Fibroblast of skin of left quadriceps (primary cell): ENCODE measurements around the gene KDM2B.
A peak's percentile ranks its signal among the peaks of the same experiment; 100 is the strongest.
"Not testable (repeated sequence)": the region's sequence is repeated elsewhere in the genome, so short reads cannot be mapped to it uniquely, and the experiment has no call there.

Experiments
- DNase-seq, 2 experiments: peaks; one replicate each; pipeline ENCODE4 v3.0.0-alpha.2; 2013; ENCODE audit warnings: low read depth in 2 of 2

KDM2B gene

DNA sequence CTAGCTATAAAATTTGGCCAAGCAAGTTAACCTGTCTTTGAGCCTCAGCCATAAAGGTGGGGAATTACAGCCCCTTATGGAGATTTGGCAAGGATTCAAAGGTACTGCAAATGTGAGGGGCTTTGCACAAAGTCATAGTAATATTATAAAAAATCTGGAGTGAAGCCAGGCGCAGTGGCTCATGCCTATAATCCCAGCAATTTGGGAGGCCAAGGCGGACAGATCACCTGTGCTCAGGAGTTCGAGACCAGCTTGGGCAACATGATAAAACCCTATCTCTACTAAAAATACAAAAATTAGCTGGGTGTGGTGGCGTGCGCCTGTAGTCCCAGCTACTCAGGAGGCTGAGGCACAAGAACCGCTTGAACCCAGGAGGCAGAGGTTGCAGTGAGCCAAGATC lies 4.1 kb upstream of the KDM2B start:
- DNase-seq: not testable (repeated sequence)

DNA sequence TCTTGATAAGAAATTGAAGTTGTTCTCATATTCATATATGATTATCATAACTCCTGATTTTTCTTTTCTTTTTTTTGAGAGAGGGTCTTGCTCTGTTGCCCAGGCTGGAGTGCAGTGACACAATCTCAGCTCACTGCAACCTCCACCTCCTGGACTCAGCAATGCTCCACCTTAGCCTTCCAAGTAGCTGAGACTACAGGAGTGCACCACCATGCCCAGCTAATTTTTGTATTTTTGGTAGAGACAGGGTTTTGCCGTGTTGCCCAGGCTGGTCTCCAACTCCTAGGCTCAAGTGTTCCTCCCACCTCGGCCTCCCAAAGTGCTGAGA lies 2.5 kb upstream of the KDM2B start:
- not testable (repeated sequence) for DNase-seq

DNA sequence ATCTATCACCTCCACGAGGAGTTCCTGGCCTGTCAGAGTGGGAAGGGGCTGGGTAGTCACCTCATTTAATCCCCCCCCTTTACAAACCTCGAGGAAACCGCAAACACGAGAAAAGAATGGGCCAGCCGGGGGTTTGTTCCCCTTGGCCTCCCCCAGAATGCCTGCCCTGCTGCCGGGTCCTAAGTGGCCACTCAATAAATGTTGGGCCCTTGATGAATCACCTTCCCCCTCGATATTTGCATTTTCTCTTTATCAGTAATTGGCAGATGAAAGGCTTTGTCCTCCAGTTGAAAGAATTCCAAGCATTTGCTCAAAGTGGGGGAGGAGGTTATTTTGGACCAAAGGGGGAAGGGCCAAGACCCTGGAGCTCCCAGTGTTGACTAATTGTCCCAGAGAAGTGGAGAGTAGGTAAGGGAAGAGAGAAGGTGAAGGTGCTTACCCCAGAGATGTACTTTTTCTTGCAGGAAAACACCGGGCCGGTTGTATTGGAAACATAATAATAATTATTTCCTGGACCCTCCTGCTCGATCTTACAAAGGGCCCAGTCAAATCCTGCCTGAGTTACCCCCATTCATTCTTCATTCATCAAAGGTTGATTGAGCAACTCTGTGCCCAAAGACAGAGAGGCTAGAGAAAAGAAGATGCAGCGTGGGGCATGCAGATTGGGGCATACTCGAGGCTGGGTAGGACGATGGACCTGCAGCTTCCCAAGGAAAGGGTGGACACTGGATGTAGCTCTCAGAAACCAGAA lies 1.9 kb upstream of the KDM2B start:
- no peak for DNase-seq

GRCh38 chr12:121581686-121582429 lies 1.0 kb upstream of the KDM2B start:
- DNase-seq: no peak

DNA sequence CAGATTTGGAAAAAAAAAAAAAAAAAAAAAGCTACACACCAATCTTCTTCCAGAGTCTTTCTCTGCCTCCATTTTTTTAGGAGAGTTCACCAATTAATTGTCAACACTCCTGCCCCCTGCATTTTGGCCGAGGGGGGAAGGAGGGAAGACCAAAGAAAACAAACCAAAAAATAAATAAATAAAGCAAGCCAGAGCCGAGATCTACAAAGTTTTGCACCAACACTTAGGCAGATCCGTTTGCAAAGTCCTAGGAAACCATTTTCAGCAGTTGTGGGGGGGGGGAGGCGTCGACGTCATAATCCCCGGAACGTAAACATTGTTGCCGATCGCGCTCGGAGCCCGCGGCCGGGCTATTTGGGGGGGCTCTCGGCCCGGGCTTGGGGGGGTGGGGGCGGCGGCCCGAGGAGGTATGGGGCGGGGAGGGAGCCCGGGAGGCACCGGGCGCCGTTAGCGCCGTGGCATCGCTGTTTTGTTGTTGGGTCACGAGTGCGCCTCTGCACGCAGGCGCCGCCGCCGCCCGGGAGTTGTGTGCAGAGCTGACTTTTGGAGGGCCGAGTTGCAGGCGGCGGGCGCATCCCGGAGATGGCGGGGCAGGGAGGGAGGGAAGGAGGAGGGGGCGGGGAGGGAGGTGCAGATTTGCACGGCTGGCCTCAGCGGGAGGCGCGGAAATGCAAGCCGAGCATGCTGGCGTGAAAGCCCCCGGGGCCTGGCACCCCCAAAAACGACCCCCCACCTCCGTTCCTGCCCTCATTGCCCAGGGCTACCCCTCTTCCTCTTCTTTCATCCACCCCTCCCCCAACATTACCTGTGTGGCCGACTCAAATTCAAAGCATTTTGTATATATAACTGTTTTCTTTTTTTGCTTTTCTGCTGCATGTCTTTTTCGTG lies 598 bp downstream of the KDM2B start:
- no peak for DNase-seq

DNA sequence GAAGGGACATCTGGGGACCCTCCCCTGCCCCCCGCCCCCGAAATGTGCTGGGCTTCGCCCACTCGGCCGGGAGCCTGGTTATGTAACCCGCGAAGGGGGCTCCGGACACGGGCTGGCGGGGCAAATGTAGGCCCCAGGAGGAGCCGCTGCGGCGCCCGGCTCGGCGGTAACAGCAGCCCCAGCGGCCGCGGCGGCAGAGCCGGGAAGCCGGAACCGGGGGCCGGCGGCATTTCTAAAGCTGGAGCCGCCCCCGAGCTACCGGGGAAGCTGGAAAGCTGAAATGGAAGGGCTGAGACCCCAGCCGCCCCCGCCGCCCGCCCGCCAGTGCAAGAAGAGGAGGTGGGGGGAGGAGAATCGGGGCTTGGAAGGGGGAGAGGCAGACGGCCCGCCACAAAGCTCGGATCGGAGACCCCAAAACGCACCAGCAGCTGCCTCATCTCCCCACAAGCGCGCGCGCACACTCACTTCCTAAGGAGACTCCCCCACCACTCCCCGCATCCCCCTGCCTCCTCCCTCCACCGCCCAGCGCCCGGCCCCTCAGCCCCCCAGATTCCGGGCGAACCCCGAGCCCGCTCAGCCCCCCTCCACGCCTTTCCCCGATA lies 1.5 kb downstream of the KDM2B start:
- DNase-seq: no peak

DNA sequence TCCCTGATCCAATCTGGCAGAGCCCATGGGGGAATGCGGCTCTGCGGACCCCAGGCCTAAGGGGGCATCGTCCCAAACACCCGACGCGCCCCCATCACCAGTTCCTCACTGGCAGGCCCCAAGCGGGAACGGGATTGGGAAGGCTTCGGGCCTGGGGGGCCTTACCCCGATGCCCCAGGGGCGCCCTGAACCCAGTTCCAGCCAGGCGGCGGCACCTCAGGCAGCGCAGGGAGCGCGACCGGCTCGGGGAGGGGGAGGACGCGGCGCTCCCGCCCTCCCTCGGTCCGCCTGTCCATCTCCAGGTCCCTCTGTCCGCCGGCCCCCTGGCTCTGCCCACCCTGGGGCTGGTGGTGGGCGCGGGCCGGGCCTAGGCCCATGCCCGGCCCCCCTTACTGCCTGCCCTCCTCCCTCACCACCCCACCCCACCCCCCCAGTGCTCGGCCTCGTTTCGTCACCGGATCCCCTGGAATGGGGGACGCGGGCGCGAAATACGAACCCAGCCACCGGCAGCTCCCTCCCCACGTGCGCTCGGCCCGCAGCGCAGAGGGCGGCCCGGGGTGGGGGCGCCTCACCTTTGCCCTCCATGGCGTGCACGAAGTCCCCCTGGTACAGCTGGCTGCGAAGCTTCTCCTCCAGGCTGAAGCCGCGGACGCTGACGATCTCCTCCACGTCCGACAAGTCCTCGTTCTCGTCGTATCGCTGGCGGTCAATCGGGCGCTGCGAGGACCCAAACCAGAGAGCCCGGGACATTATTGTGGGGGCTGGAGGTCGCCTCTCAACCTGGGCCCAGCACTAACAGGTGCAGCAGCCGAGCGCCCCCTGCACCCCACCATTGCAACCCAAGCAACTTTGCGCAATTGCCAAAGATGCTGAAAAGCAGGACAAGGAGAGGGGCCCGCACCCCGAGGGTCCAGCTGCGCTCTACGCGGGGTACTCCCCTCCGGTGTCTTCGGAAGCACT lies 2.3 kb downstream of the KDM2B start:
- DNase-seq: no peak

DNA sequence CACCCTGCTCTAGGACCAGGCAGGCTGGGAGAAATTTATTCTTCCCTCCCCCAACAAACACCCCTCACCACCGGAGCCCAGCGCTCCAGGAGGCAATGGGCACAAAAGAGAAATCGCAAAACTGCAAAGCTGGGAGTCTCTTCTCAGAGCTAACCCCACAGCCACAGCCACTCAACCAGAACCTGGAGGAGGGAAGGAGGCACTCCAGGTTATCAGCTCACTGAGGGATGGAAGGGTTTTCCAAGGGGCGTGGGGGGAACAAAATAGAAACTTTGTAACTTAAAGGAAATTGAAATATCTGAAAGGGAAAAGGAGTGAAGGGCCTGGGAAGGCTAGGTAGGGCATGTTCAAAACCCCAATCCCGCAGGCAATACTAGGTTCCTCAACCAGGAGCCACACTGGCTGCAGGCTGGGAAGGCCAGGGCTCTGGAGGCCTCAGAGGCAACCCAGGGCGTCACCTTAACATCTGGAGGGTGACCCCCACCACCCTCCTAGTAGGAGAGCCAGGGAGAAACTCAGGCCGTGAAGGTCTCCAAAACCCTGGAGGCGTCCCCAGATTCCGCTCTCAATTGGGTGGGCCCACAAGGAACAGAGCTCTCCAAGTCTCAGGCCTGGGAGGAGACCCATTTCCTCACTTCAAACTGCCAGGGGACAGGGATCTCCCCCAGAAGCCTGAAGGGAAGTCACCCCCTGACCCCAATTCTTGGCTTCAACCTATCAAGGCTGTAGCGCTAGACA lies 3.2 kb downstream of the KDM2B start:
- no peak for DNase-seq

DNA sequence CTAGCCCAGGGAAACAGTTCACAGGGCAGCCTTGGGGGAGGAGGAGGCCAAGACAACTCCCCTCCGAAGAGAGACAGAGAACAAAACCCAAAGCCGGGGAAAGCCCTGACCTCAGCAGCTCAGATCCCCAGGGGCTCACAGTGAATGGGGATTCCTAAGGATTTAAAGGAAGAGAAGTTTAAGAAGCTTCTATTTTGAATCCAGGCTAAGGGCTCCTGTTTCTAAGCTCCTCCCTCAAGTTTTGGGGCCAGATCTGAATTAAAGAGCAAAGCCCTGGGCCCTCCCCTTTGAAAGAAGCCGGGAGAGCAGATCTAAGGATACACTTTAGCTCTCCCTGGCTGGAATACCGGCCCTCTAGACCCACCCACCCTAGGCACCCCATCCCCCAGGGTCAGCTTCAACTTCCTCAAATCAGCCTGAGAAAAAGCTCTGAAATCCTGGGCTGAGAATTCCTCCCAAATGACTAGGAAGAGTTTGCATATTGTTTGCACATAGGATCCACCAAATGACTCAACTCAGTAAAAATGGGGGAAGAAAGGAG lies 3.9 kb downstream of the KDM2B start:
- DNase-seq: peak; percentile 94

DNA sequence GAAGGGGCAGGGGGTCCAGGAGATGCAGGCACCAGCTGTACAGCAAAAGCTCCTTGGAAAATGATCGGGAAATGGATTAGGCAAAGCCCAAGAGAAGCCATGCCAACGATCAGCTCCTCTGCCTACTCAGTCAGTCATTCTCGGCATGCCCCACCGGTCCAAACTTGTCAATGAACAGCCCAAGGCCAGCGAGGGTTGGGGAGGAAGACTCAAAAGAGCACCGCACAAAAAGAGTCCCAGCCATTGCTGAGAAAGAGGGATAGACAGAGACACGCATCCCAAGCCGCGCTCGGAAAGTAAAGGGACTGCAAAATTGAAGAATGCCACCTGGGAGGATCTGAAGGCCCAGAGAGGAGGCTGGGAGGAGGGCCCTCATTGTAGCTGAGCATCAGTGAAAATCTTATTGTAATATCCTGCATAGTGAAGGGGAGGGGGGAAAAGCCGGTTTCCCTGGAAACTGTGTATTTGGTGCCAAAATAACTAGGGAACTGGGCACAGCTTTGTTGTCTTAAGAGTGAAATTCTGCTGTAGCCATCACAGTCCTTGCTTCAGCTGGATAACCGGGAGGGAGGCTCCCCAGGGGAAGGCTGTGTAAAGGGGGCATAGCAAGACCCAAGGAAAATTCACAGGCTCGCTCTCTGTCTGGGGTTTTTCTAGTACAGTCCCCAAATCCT lies 4.7 kb downstream of the KDM2B start:
- DNase-seq: no peak

DNA sequence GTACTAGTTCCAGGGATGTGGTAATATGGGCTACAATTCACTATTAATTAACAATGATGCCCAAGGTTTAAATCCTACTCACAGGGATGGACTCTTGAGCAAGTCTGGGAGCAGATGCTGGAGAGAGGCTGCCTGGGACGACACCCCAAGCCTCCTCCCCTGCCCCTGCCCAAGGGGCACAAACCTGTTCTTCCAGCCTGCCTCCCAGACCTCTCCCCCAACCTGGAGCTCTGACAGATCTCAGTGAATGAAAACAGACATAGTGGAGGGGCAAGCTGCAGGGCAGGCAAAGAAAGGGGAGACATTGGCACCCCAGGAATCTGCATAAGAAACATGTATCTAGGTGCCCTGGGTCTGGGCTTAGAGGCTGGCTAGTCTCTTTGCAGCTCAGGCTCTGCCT lies 5.8 kb downstream of the KDM2B start:
- DNase-seq: no peak

GRCh38 chr12:121574025-121574424 lies 6.8 kb downstream of the KDM2B start:
- no peak for DNase-seq

GRCh38 chr12:121571920-121572319 lies 8.9 kb downstream of the KDM2B start:
- no peak for DNase-seq

DNA sequence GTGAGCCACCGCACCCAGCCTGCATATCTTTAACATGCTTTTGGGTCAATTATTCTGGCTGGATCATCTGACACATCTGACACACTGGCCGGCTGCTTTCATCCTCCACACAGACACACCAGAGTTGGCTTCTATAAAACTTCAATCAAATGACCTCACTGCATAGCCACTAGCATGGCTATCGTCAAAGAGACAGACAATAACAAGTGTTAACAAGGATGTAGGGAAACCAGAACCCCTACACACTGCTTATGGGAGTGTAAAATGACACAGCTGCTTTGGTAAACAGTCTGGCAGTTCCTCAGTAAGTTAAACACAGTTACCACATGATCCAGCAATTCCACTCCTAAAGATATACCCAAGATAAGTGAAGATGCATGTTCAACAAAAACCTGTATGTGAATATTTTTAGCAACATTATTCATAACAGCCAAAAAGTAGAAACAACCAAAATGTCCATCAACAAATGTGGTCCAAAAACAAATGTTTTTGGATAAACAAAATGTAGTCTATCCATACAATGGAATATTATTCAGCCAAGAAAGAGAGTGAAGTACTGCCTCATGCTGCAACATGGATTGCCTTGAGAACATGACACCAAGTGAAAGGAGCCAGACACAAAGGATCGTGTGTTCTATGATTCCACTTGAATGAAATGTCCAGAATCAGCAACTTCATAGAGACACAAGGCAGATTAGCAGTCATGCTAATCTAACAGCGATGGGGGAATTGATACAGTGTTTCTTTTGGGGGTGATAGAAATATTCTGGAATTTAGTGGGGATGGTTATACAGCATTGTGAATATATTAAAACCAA lies 10.1 kb downstream of the KDM2B start:
- DNase-seq: no peak

DNA sequence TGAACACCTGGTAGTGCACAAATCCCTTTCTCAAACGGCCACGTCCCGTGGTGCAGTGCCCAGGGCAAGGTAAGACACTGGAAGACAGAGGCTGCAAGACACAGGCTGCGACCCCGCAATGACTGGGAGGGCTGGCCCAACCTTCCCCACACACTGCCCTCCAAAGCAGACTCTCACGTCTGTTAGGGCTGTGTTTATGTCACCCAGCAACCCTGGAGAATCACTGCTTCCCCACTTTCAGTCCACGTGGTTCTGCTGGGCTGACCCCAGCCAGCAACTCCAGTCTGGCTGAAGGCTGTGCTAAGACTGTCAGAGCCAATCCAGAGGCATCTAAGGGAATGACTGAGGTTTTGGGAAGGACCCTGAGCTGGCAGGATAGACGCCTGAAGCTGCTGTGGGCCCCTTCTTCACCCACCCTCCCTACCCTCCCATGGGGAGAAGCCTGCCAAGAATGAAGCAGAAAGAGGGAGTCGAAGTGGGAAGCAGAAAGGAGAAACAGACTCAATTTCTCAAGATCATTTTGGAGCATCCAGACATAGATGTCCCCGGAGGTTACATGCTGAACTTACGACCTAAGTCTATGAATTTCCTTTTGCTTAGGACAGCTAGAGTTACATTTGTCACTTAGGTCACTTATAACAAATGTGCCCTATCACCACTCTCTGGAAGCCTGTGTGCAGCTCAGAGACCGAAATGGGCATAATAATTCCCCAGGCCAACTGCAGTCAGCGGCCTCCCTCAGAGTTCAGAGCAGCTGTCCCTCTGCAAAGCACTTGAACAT lies 11.7 kb downstream of the KDM2B start:
- no peak for DNase-seq

GRCh38 chr12:121568518-121568917 lies 12.3 kb downstream of the KDM2B start:
- DNase-seq: no peak

GRCh38 chr12:121565076-121565475 lies 15.7 kb downstream of the KDM2B start:
- DNase-seq: no peak

- DNase-seq: no peak
Observed at GRCh38 chr12:121562488-121562887, 18.3 kb downstream of the KDM2B start.
